H1 (cell line): ENCODE measurements around the gene PRC1. TPM values are rescaled to one million over a fixed set of nuclear protein-coding genes. Genes with fewer than 3 reads are reported as not detected.

Experiments used
- CTCF ChIA-PET: fragments of 300-600 bp; sonication (Branson Sonifier 250); formaldehyde crosslinking; loops from one replicate; lab custom pipeline; 2021; ENCODE audit not compliant: partially characterized antibody; lab: Charles Lee
- POLR2A ChIA-PET: fragments of 300-600 bp; sonication (Branson Sonifier 250); formaldehyde crosslinking; loops from one replicate; lab custom pipeline; 2021; ENCODE audit warnings: inconsistent platforms; ENCODE audit not compliant: partially characterized antibody; lab: Charles Lee
- DNase-seq, 2 experiments: peaks; one replicate each; pipeline versions ENCODE4 v3.0.0 to v3.0.0-alpha.2; 2010 to 2022; ENCODE audit warnings: low spot score in 2 of 2, low read depth in 1 of 2, mixed read lengths in 1 of 2
- FAIRE-seq: peaks from 2 replicates; lab custom pipeline; 2011; peaks lifted over from hg19 to GRCh38; lab: Jason Lieb, UNC
- H2AFZ ChIP-seq: 2 replicates; pipeline ENCODE4 v1.8.1; 2012; ENCODE audit warnings: low read length, inconsistent platforms
- H2AK5ac ChIP-seq: 2 replicates; pipeline ENCODE4 v1.6.1; 2013; ENCODE audit warnings: low read depth, low read length
- H2BK120ac ChIP-seq: replicated peaks from 2 replicates; pipeline ENCODE3; 2013; ENCODE audit warnings: low read depth, low read length, inconsistent platforms
- H2BK12ac ChIP-seq: 2 replicates; pipeline ENCODE4 v1.6.1; 2013; ENCODE audit warnings: low read depth, low read length
- H2BK15ac ChIP-seq: 2 replicates; pipeline ENCODE4 v1.6.1; 2013; ENCODE audit warnings: low read length
- H2BK20ac ChIP-seq: 2 replicates; pipeline ENCODE4 v1.6.1; 2013; ENCODE audit warnings: low read length
- H2BK5ac ChIP-seq: 2 replicates; pipeline ENCODE4 v1.6.1; 2013; ENCODE audit warnings: low read depth, low read length
- H3K14ac ChIP-seq: 2 replicates; pipeline ENCODE4 v1.6.1; 2013; ENCODE audit warnings: inconsistent platforms; ENCODE audit not compliant: insufficient read length
- H3K18ac ChIP-seq: 2 replicates; pipeline ENCODE4 v1.6.1; 2013; ENCODE audit warnings: low read length; ENCODE audit errors: extremely low read depth
- H3K23ac ChIP-seq: 2 replicates; pipeline ENCODE4 v1.6.1; 2013; ENCODE audit warnings: inconsistent platforms; ENCODE audit not compliant: insufficient read length
- H3K23me2 ChIP-seq: 2 replicates; pipeline ENCODE4 v1.6.1; 2013; ENCODE audit warnings: low read depth, low read length
- H3K27ac ChIP-seq: 2 replicates; pipeline ENCODE4 v1.6.1; 2011; ENCODE audit warnings: low read depth, low read length, inconsistent platforms
- H3K27me3 ChIP-seq, 4 experiments: replicated peaks in 1 of 4; 1 replicate in 1 of 4; 2 replicates in 3 of 4; pipeline versions ENCODE4 v1.6.1 to v1.8.1; 2011 to 2013; ENCODE audit warnings: low read length in 3 of 4, mild to moderate bottlenecking in 3 of 4, inconsistent platforms in 2 of 4, mixed read lengths in 2 of 4, moderate library complexity in 1 of 4; ENCODE audit not compliant: control insufficient read depth in 3 of 4, insufficient read depth in 3 of 4; ENCODE audit errors: extremely low read depth in 1 of 4
- H3K36me3 ChIP-seq, 4 experiments: 2 replicates each; pipeline versions ENCODE4 v1.6.1 to v1.8.1; 2011 to 2013; ENCODE audit warnings: mild to moderate bottlenecking in 4 of 4, low read length in 3 of 4, moderate library complexity in 2 of 4, control low read depth in 1 of 4, inconsistent platforms in 1 of 4; ENCODE audit not compliant: insufficient read depth in 4 of 4, control insufficient read depth in 2 of 4
- H3K4ac ChIP-seq: replicated peaks from 2 replicates; pipeline ENCODE3; 2013; ENCODE audit warnings: low read length, low read depth, mixed read lengths, inconsistent platforms; ENCODE audit not compliant: insufficient read length
- H3K4me1 ChIP-seq, 4 experiments: replicated peaks in 1 of 4; 1 replicate in 1 of 4; 2 replicates in 3 of 4; pipeline versions ENCODE4 v1.6.1 to v1.8.1; 2011 to 2013; ENCODE audit warnings: low read length in 3 of 4, inconsistent platforms in 2 of 4, mixed read lengths in 1 of 4; ENCODE audit not compliant: insufficient read depth in 4 of 4, control insufficient read depth in 3 of 4
- H3K4me2 ChIP-seq, 2 experiments: 2 replicates each; pipeline versions ENCODE4 v1.6.1 to v1.8.1; 2011 to 2013; ENCODE audit warnings: low read depth in 2 of 2, low read length in 2 of 2, control low read depth in 1 of 2, inconsistent platforms in 1 of 2, mild to moderate bottlenecking in 1 of 2; ENCODE audit not compliant: insufficient read depth in 1 of 2
- H3K4me3 ChIP-seq, 4 experiments: fragments of 200-600, 300-600 bp in 1 of 4; sonication (generic), shearing (Covaris generic), sonication (Bioruptor Twin) in 1 of 4; 2 replicates each; pipeline versions ENCODE4 v1.5.1 to v1.8.1; 2011 to 2016; ENCODE audit warnings: low read length in 4 of 4, low read depth in 3 of 4, control low read depth in 2 of 4, inconsistent platforms in 2 of 4, mild to moderate bottlenecking in 2 of 4, mixed read lengths in 1 of 4, moderate library complexity in 1 of 4; ENCODE audit not compliant: insufficient read depth in 2 of 4; ENCODE audit errors: extremely low read depth in 1 of 4
- H3K56ac ChIP-seq: replicated peaks from 2 replicates; pipeline ENCODE3; 2013; ENCODE audit warnings: low read depth, mild to moderate bottlenecking, mixed read lengths, low read length, inconsistent platforms; ENCODE audit not compliant: insufficient read length
- H3K79me1 ChIP-seq: 2 replicates; pipeline ENCODE4 v1.6.1; 2013; ENCODE audit warnings: low read depth, low read length, control low read depth
- H3K79me2 ChIP-seq, 2 experiments: 2 replicates each; pipeline versions ENCODE4 v1.6.1 to v1.8.1; 2012 to 2013; ENCODE audit warnings: low read length in 2 of 2, mild to moderate bottlenecking in 2 of 2, inconsistent platforms in 1 of 2; ENCODE audit not compliant: insufficient read depth in 2 of 2, control insufficient read depth in 1 of 2
- H3K9ac ChIP-seq, 4 experiments: replicated peaks in 1 of 4; 1 replicate in 1 of 4; 2 replicates in 3 of 4; pipeline versions ENCODE4 v1.6.1 to v1.8.1; 2011 to 2013; ENCODE audit warnings: low read depth in 3 of 4, low read length in 3 of 4, control low read depth in 2 of 4, mild to moderate bottlenecking in 2 of 4, moderate library complexity in 2 of 4, inconsistent platforms in 1 of 4; ENCODE audit errors: extremely low read depth in 1 of 4
- H3K9me3 ChIP-seq, 2 experiments: 2 replicates each; pipeline versions ENCODE4 v1.6.1 to v1.8.1; 2012 to 2013; ENCODE audit warnings: mild to moderate bottlenecking in 2 of 2, moderate library complexity in 2 of 2, control low read depth in 1 of 2, inconsistent platforms in 1 of 2, low read depth in 1 of 2, low read length in 1 of 2, mixed read lengths in 1 of 2; ENCODE audit not compliant: insufficient read depth in 2 of 2
- H4K20me1 ChIP-seq, 2 experiments: replicated peaks in 1 of 2; 2 replicates each; pipeline versions ENCODE3 to v1.8.1; 2011 to 2013; ENCODE audit warnings: inconsistent platforms in 2 of 2, low read length in 2 of 2, mild to moderate bottlenecking in 1 of 2; ENCODE audit not compliant: insufficient read depth in 2 of 2, control insufficient read depth in 1 of 2
- H4K5ac ChIP-seq: 2 replicates; pipeline ENCODE4 v1.6.1; 2013; ENCODE audit warnings: low read length, low read depth, mixed read lengths, inconsistent platforms; ENCODE audit not compliant: insufficient read length
- H4K8ac ChIP-seq: 2 replicates; pipeline ENCODE4 v1.8.0; 2013; ENCODE audit warnings: mild to moderate bottlenecking, moderate library complexity, low read length, inconsistent platforms; ENCODE audit not compliant: insufficient read depth; ENCODE audit errors: extremely low read depth
- H4K91ac ChIP-seq: replicated peaks from 2 replicates; pipeline ENCODE3; 2013; ENCODE audit warnings: low read length, mixed read lengths, inconsistent platforms; ENCODE audit not compliant: insufficient read length
- ASH2L ChIP-seq: fragments of 200-600, 300-600 bp; sonication (generic); IDR thresholded peaks from one replicate; pipeline ENCODE4 v1.7.1; 2017; ENCODE audit warnings: low read length
- ATF2 ChIP-seq: IDR thresholded peaks from 2 replicates; pipeline ENCODE4 v1.6.1; 2012; ENCODE audit warnings: low read length, inconsistent platforms
- EZH2 ChIP-seq: fragments of 200-600 bp; sonication (generic); IDR thresholded peaks from 2 replicates; pipeline ENCODE4 v1.7.1; 2012; ENCODE audit warnings: low read depth, mild to moderate bottlenecking, moderate library complexity, low read length, inconsistent platforms; ENCODE audit not compliant: severe bottlenecking
- HDAC6 ChIP-seq: IDR thresholded peaks from one replicate; pipeline ENCODE4 v1.7.1; 2012; ENCODE audit warnings: low read depth, mild to moderate bottlenecking, inconsistent platforms, low read length, moderate library complexity
- PHF8 ChIP-seq: fragments of 200-600 bp; sonication (generic); conservative IDR thresholded peaks from 2 replicates; pipeline ENCODE4 v1.7.1; 2012; ENCODE audit warnings: low read depth, mild to moderate bottlenecking, inconsistent platforms, low read length, moderate library complexity
- POLR2A ChIP-seq, 2 experiments: IDR thresholded peaks; 1 replicate in 1 of 2; 2 replicates in 1 of 2; pipeline ENCODE4 v1.6.1; 2011; ENCODE audit warnings: low read depth in 2 of 2, low read length in 2 of 2, mild to moderate bottlenecking in 2 of 2; ENCODE audit errors: control extremely low read depth in 1 of 2
- POLR2AphosphoS5 ChIP-seq: IDR thresholded peaks from 2 replicates; pipeline ENCODE4 v1.6.1; 2011; ENCODE audit warnings: low read depth, low read length
- RXRA ChIP-seq: IDR thresholded peaks from 2 replicates; pipeline ENCODE4 v1.6.1; 2011; ENCODE audit warnings: low read depth, mild to moderate bottlenecking, low read length, moderate library complexity; ENCODE audit not compliant: insufficient read depth
- SP4 ChIP-seq: IDR thresholded peaks from 2 replicates; pipeline ENCODE4 v1.6.1; 2012; ENCODE audit warnings: low read length, inconsistent platforms
- TAF7 ChIP-seq: optimal IDR thresholded peaks from 2 replicates; pipeline ENCODE3; 2011; ENCODE audit warnings: low read depth, mild to moderate bottlenecking, inconsistent platforms, low read length, moderate library complexity, borderline replicate concordance
- TBP ChIP-seq: IDR thresholded peaks from 2 replicates; pipeline ENCODE4 v1.6.1; 2011; ENCODE audit warnings: low read depth, low read length, improper control_type of control experiment
- USF2 ChIP-seq: IDR thresholded peaks from 2 replicates; pipeline ENCODE4 v1.6.1; 2011; ENCODE audit warnings: low read length, improper control_type of control experiment
- WGBS, 2 experiments: shearing (Covaris generic) in 1 of 2; methylation state at CpG; one replicate each; pipeline versions ENCODE4 v1.1.6 to v1.1.7; 2013 to 2015; ENCODE audit warnings: low lambda C conversion rate in 2 of 2, mixed read lengths in 2 of 2, inconsistent platforms in 1 of 2, low coverage in 1 of 2, missing lambda C conversion rate in 1 of 2; ENCODE audit not compliant: insufficient replicate concordance in 2 of 2, insufficient coverage in 1 of 2, insufficient read length in 1 of 2; ENCODE audit errors: extremely low coverage in 1 of 2, missing lambda C conversion rate in 1 of 2; 5-methylcytosine and 5-hydroxymethylcytosine counted together
- polyA plus RNA-seq, 7 experiments: library from polyadenylated mRNA; depleted of rRNA in 3 of 7; stranded (reverse) in 5 of 7; unstranded in 2 of 7; fragments of >200 nt in 5 of 7; fragments of 200-250 nt in 2 of 7; gene quantifications; 1 replicate in 5 of 7; 2 replicates in 1 of 7; 4 replicates in 1 of 7; pipeline versions ENCODE4 v1.2.1 to v1.2.3, GENCODE V29; 2011 to 2013; ENCODE audit warnings: missing spikeins in 2 of 7, mixed read lengths in 2 of 7
- total RNA-seq: library from RNA; stranded (reverse); fragmentation: NEBNext Ultra II Directional; extraction: Animal tissue kit (Norgen Biotek cat#: 25700); gene quantifications from 2 replicates; pipeline ENCODE4 v1.2.1, GENCODE V29; 2021

Gene PRC1
- total and polyA plus RNA-seq, 2 of the 8 experiments (the other 6 are each of a cell fraction or from before 2014, with no cell fraction given): 90.7 to 181 TPM

DNA sequence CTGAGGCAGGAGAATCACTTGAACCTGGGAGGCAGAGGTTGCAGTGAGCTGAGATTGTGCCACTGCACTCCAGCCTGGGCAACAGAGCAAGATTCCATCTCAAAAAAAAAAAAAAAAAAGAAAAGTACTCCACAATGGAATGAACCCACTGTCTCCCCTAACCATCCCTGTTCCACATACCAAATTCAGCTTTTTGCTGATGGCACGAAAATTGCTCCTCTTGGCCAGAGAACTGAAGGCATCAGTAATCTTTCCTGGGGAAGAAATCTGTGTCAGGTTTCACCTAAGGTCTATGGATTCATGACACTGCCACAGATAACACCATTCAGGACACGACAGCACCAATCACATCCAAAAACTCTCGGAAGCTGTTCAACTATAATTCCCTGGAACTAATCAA lies 6.9 kb upstream of the PRC1 start:
- no peak overlapping the region for H2BK5ac ChIP-seq
- H3K9me3 ChIP-seq: no peaks in the 10 kb centered on the region
- H3K56ac ChIP-seq: no peak overlapping the region
- H3K79me2 ChIP-seq: peaks cover 0 to 1% of the 10 kb centered on the region in 2 experiments; a peak in 1 of 4 replicates
- H4K8ac ChIP-seq: no peak overlapping the region
- DNase-seq (no peak), FAIRE-seq (no peak)
- no peaks in the 10 kb centered on the region for H3K79me1 ChIP-seq
- H2AFZ ChIP-seq: no peak overlapping the region
- POLR2A ChIA-PET: no interaction called here
- H2BK15ac ChIP-seq: no peak overlapping the region
- no peak overlapping the region for H3K4me2 ChIP-seq
- H3K9ac ChIP-seq: no peak overlapping the region
- H3K36me3 ChIP-seq: peaks cover 7 to 59% (median 41%) of the 10 kb centered on the region in 4 experiments
- no peaks in the 10 kb centered on the region for H3K27me3 ChIP-seq
- H3K14ac ChIP-seq: no peak overlapping the region
- no peak overlapping the region for H3K18ac ChIP-seq
- H2BK12ac ChIP-seq: no peak overlapping the region
- H3K23me2 ChIP-seq: no peaks in the 10 kb centered on the region
- H2AK5ac ChIP-seq: no peak overlapping the region
- H2BK20ac ChIP-seq: no peak overlapping the region
- 87% methylated on average over 3 of the region's 3 CpGs; no CpG with 5 or more reads in 1 of the 2 experiments for WGBS, 2 experiments
- H4K5ac ChIP-seq: no peak overlapping the region
- peaks cover 0 to 4% of the 10 kb centered on the region in 2 experiments for H4K20me1 ChIP-seq
- no peaks in the 10 kb centered on the region for H3K4me1 ChIP-seq
- H3K4me3 ChIP-seq: no peak overlapping the region
- H4K91ac ChIP-seq: no peak overlapping the region
- no peak overlapping the region for H3K23ac ChIP-seq
- CTCF ChIA-PET: interaction anchor here (1.1 to 1.5 kb wide), 2 partner anchors 10 to 246 kb away, joined by 4 read pairs; no protein-coding TSS in a partner anchor
- H3K27ac ChIP-seq: no peak overlapping the region
- no peak overlapping the region for H2BK120ac ChIP-seq
- no peak overlapping the region for H3K4ac ChIP-seq
- TF ChIP-seq SP4 (no peak), PHF8 (no peak), ATF2 (no peak), EZH2 (no peak), TBP (no peak), TAF7 (no peak), ASH2L (no peak), USF2 (no peak), POLR2AphosphoS5 (no peak), RXRA (no peak), POLR2A (IDR thresholded peaks at IDR 0.05; ENCODE audit: control extremely low read depth in 1 of 2, low read depth in 2 of 2, low read length in 2 of 2) (no peak), HDAC6 (no peak)
